AG08395 (cell line): Measurements from ENCODE around the gene PTH2.
"Not testable (repeated sequence)": the region's sequence is repeated elsewhere in the genome, so short reads cannot be mapped to it uniquely, and the experiment has no call there.

Experiments
- DNase-seq: peaks from one replicate; pipeline ENCODE4 v3.0.0; 2012; ENCODE audit warnings: mixed read lengths, low spot score

The PTH2 gene

DNA sequence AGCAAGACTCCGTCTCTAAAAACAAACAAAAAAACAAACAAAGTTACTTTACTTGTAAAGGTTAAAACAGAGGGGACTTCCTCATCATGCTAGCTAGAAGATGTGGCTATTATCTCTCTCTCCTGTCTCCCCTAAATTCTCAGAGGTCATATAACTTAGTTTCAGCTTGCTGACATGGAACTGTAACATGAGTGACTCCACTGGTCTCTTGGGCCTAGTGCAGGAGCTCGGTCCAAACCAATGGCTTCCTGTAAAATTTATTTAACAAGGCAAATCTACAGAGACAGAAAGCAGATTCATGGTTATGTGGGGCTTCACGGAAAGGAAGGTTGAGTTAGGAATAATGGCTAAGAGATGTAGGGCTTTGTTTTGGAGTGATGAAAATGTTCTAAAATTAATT, 44.7 kb downstream of the PTH2 start:
- no peak for DNase-seq

DNA sequence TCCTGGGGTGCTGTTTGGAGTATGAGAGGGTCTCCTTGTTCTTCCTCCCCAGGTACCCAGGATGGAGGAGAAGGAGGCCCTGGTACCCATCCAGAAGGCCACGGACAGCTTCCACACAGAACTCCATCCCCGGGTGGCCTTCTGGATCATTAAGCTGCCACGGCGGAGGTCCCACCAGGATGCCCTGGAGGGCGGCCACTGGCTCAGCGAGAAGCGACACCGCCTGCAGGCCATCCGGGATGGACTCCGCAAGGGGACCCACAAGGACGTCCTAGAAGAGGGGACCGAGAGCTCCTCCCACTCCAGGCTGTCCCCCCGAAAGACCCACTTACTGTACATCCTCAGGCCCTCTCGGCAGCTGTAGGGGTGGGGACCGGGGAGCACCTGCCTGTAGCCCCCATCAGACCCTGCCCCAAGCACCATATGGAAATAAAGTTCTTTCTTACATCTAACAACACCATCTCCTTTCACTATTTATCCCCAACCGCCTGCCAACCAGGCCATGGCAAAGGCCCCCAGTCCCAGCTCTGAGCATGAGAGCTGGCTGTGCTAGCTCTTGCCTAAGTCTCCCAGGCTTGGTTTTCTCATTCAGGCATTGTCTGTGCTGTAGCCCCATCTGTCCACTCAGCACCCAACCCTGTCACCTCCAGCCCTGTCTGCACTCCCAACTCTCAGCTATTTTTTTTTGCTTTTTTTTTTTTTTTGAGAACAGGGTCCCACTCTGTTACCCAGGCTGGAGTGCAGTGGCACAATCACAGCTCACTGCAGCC, 48.4 kb downstream of the PTH2 start:
- no peak for DNase-seq

DNA sequence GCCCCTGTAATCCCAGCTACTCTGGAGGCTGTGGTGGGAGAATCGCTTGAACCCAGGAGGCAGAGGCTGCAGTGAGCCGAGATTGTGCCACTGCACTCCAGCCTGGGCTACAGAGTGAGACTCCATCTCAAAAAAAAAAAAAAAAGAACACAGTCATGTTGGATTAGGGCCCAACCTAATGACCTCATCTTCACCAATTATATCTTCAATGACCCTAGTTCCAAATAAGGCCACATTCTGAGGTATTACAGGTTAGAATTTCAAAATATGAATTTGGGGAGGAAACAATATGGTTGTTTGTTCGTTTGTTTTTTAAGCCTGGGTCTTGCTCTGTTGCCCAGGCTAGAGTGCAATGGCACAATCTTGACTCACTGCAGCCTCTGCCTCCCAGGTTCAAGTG, 50.1 kb downstream of the PTH2 start:
- not testable (repeated sequence) for DNase-seq
